Measurements from ENCODE around the gene DNHD1. TPM values are rescaled to one million over a fixed set of nuclear protein-coding genes. Genes with fewer than 3 reads are reported as not detected.

DNHD1 gene
- total RNA-seq, 1 experiment from 2014 or later = 11.5 TPM

GRCh38 chr11:6559369-6559768, 62.3 kb downstream of the DNHD1 start:
- Mint-ChIP-seq H3K4me1 (no peaks in the 10 kb centered on the region), H3K4me3 (no peak overlapping the region), H3K27ac (no peak overlapping the region), H3K36me3 (no peaks in the 10 kb centered on the region), H3K9me3 (no peaks in the 10 kb centered on the region), H3K27me3 (ENCODE audit: low read depth) (peaks cover 2% of the 10 kb centered on the region; the same call in 1 of the 2 replicates)
- CTCF ChIA-PET = interaction anchor here (0.8 to 1.3 kb wide), 2 partner anchors 9 to 28 kb away, joined by 3 to 4 read pairs; no protein-coding TSS in a partner anchor
- TF ChIP-seq JUN (CRISPR knock-in tag; IDR thresholded peaks at IDR 0.05) (no peak), HMGA2 (CRISPR knock-in tag; IDR thresholded peaks at IDR 0.05) (no peak), ZNF532 (CRISPR knock-in tag; IDR thresholded peaks at IDR 0.05; ENCODE audit: borderline replicate concordance) (no peak), NFATC4 (CRISPR knock-in tag; IDR thresholded peaks at IDR 0.05) (no peak), E2F5 (CRISPR knock-in tag; IDR thresholded peaks at IDR 0.05) (no peak), OVOL2 (CRISPR knock-in tag; IDR thresholded peaks at IDR 0.05; ENCODE audit: borderline replicate concordance) (no peak), ZBTB21 (CRISPR knock-in tag; IDR thresholded peaks at IDR 0.05; ENCODE audit: borderline replicate concordance) (no peak), CDX4 (CRISPR knock-in tag; IDR thresholded peaks at IDR 0.05; ENCODE audit: borderline replicate concordance) (no peak), TEAD4 (CRISPR knock-in tag; IDR thresholded peaks at IDR 0.05) (no peak), CREM (CRISPR knock-in tag; IDR thresholded peaks at IDR 0.05) (no peak), ATF2 (CRISPR knock-in tag; IDR thresholded peaks at IDR 0.05; ENCODE audit: borderline replicate concordance, low read depth) (no peak)
- no peak for DNase-seq (ENCODE audit: low spot score)
- POLR2A ChIA-PET = no interaction called here
- ATAC-seq = no peak

GRCh38 chr11:6561288-6561687, 64.2 kb downstream of the DNHD1 start:
- no peak overlapping the region for H3K27ac Mint-ChIP-seq
- CTCF ChIA-PET = interaction anchor here (0.6 kb wide), 1 partner anchor 30 kb away, joined by 3 read pairs; no protein-coding TSS in a partner anchor
- peaks cover 11% of the 10 kb centered on the region for H3K4me1 Mint-ChIP-seq
- no peaks in the 10 kb centered on the region for H3K27me3 Mint-ChIP-seq (ENCODE audit: low read depth)
- H3K9me3 Mint-ChIP-seq = no peaks in the 10 kb centered on the region
- no peaks in the 10 kb centered on the region for H3K36me3 Mint-ChIP-seq
- no peak overlapping the region for H3K4me3 Mint-ChIP-seq
- ATAC-seq (no peak), DNase-seq (ENCODE audit: low spot score) (no peak)
- POLR2A ChIA-PET = no interaction called here
- TF ChIP-seq ZBTB43 (CRISPR knock-in tag; IDR thresholded peaks at IDR 0.05) (no peak), PREB (CRISPR knock-in tag; IDR thresholded peaks at IDR 0.05; ENCODE audit: borderline replicate concordance) (no peak), SP1 (CRISPR knock-in tag; conservative IDR thresholded peaks at IDR 0.05) (no peak), HMGA2 (CRISPR knock-in tag; IDR thresholded peaks at IDR 0.05) (no peak), ZNF532 (CRISPR knock-in tag; IDR thresholded peaks at IDR 0.05; ENCODE audit: borderline replicate concordance) (no peak), ZNF263 (CRISPR knock-in tag; IDR thresholded peaks at IDR 0.05; ENCODE audit: low read depth) (no peak), PRDM15 (CRISPR knock-in tag; IDR thresholded peaks at IDR 0.05) (no peak)
